GM04504 (cell line): ENCODE data around the gene TMEM39A.

Experiments used
- DNase-seq: peaks from one replicate; pipeline ENCODE4 v3.0.0-alpha.2; 2012; ENCODE audit warnings: low read depth

Gene TMEM39A

DNA sequence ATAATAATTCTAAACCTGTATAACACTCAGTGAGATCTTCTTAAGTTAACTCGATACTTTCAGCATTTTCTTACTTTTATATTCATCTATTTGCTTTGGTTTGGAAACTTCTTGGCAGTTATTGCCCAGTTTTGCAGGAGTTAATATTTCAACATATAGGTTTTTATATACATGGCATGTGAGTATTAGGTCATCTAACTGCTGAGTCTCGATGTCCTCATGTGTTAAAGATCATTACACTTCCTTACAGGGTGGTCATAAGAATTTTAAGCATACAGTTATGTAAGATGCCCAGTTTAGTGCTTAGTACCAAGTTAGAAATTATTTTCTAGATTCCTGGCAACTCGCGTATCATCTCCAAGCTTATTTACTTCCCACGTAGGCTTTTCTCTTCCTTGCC, 62.9 kb downstream of the TMEM39A start:
- no peak for DNase-seq

- DNase-seq: no peak
These were observed 66.5 kb downstream of the TMEM39A start for GRCh38 chr3:119396870-119397269.

GRCh38 chr3:119395923-119396358, 67.5 kb downstream of the TMEM39A start:
- DNase-seq: no peak

DNA sequence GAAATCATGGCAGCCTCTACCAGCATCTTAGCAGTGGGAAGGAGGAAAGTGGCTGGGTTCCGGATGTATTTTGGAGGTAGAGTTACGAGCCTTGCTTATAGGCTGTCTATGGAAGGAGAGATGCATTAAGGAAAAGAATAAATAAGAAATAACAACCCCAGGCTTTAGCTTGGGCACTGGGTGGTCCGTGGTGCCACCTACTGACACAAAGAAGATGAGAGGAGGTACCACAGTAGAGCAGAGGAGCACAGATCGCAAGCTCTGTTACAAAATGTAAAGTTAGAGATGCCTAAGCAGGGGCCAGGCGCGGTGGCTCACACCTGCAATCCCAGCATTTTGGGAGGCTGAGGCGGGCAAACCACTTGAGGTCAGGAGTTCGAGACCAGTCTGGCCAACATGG, 74.8 kb downstream of the TMEM39A start:
- no peak for DNase-seq

DNA sequence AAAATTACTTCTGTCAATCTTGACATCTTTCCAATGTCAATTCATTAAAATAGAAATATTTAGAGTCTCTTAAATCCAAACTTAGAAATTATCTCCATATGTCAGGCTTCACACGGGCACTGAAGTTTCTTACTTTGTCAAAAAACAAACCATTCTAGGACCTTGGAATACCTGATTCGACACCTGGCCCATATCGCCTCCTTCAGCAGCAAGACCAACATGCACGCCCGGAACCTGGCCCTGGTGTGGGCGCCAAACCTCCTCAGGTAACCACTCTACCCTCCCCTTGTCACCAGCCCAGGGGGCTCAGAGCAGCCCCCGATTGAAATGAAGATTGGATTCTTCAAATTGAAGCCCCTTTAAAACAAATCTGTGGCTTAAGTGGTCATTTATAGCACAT, 81.3 kb downstream of the TMEM39A start:
- DNase-seq: no peak

DNA sequence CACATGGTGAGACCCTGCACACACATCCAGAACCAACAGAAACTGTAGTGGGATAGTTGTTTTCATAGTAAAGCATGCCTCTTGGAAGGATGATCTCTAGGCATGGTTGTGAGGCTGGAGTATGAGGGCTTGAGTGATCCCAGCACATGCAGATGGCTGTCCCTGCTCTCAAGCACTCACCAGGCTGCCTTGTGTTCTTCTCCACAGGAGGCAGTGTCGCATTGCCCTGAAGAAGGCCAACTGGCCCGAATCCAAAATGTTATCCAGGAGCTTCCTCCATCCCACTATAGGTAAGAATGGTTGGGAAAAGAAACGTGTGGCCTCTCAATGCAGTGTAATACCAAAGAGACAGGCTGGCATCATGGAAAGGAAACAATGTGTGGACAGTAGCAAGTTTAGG, 82.7 kb downstream of the TMEM39A start:
- no peak for DNase-seq
